HUES6 (cell line): ENCODE measurements around the gene NEURL3.

Source experiments
- H3K27ac ChIP-seq: 2 replicates; pipeline ENCODE4 v1.7.0; 2013; ENCODE audit warnings: low read depth, mild to moderate bottlenecking, low read length, inconsistent platforms
- H3K27me3 ChIP-seq: 2 replicates; pipeline ENCODE4 v1.6.1; 2013; ENCODE audit warnings: low read length; ENCODE audit not compliant: control insufficient read depth, insufficient read depth
- H3K36me3 ChIP-seq: 2 replicates; pipeline ENCODE4 v1.6.1; 2013; ENCODE audit warnings: low read length; ENCODE audit not compliant: control insufficient read depth, insufficient read depth
- H3K4me1 ChIP-seq: 2 replicates; pipeline ENCODE4 v1.6.1; 2013; ENCODE audit warnings: low read length; ENCODE audit not compliant: control insufficient read depth, insufficient read depth
- H3K4me3 ChIP-seq: 2 replicates; pipeline ENCODE4 v1.5.1; 2013; ENCODE audit warnings: low read depth, low read length
- H3K9ac ChIP-seq: one replicate; pipeline ENCODE4 v1.6.1; 2013; ENCODE audit warnings: mild to moderate bottlenecking, low read length
- H3K9me3 ChIP-seq: 2 replicates; pipeline ENCODE4 v1.6.1; 2013; ENCODE audit warnings: low read depth, low read length; ENCODE audit not compliant: control insufficient read depth, insufficient read depth

The NEURL3 gene

GRCh38 chr2:96548558-96549465, 43.7 kb upstream of the NEURL3 start:
- H3K27me3 ChIP-seq, result no peaks in the 10 kb centered on the region
- H3K9ac ChIP-seq, result no peak overlapping the region
- H3K4me3 ChIP-seq, result no peak overlapping the region
- peaks cover 7% of the 10 kb centered on the region for H3K4me1 ChIP-seq
- H3K36me3 ChIP-seq, result no peaks in the 10 kb centered on the region
- H3K9me3 ChIP-seq, result 0 out of 2 replicates have a peak, but pooled peaks cover 3% of the 10 kb centered on the region
- no peak overlapping the region for H3K27ac ChIP-seq

GRCh38 chr2:96547731-96548171, 42.6 kb upstream of the NEURL3 start:
- Histone ChIP-seq H3K9me3 (0 out of 2 replicates have a peak, but pooled peaks cover 3% of the 10 kb centered on the region), H3K9ac (no peak overlapping the region), H3K27ac (no peak overlapping the region), H3K27me3 (no peaks in the 10 kb centered on the region), H3K36me3 (no peaks in the 10 kb centered on the region), H3K4me3 (peak overlapping the region; percentile 12; the same call in 1 of the 2 replicates), H3K4me1 (peaks cover 7% of the 10 kb centered on the region)

GRCh38 chr2:96547203-96547641, 42.1 kb upstream of the NEURL3 start:
- no peak overlapping the region for H3K27ac ChIP-seq
- no peaks in the 10 kb centered on the region for H3K27me3 ChIP-seq
- peaks cover 7% of the 10 kb centered on the region for H3K4me1 ChIP-seq
- H3K4me3 ChIP-seq, result peak overlapping the region; percentile 12
- H3K36me3 ChIP-seq, result no peaks in the 10 kb centered on the region
- no peak overlapping the region for H3K9ac ChIP-seq
- H3K9me3 ChIP-seq, result 0 out of 2 replicates have a peak, but pooled peaks cover 3% of the 10 kb centered on the region

GRCh38 chr2:96546797-96547196, 41.6 kb upstream of the NEURL3 start:
- Histone ChIP-seq H3K9me3 (0 out of 2 replicates have a peak, but pooled peaks cover 3% of the 10 kb centered on the region), H3K4me3 (peak overlapping the region; percentile 12; the same call in 1 of the 2 replicates), H3K27ac (no peak overlapping the region), H3K4me1 (peaks cover 7% of the 10 kb centered on the region), H3K27me3 (no peaks in the 10 kb centered on the region), H3K36me3 (no peaks in the 10 kb centered on the region), H3K9ac (no peak overlapping the region)

GRCh38 chr2:96546321-96546720, 41.2 kb upstream of the NEURL3 start:
- H3K36me3 ChIP-seq, result no peaks in the 10 kb centered on the region
- H3K27ac ChIP-seq, result no peak overlapping the region
- H3K4me1 ChIP-seq, result peaks cover 7% of the 10 kb centered on the region
- H3K4me3 ChIP-seq, result no peak overlapping the region
- H3K9me3 ChIP-seq, result 0 out of 2 replicates have a peak, but pooled peaks cover 3% of the 10 kb centered on the region
- no peaks in the 10 kb centered on the region for H3K27me3 ChIP-seq
- no peak overlapping the region for H3K9ac ChIP-seq

GRCh38 chr2:96542357-96542977, 37.3 kb upstream of the NEURL3 start:
- H3K36me3 ChIP-seq, result no peaks in the 10 kb centered on the region
- peaks cover 24% of the 10 kb centered on the region for H3K4me1 ChIP-seq
- H3K9ac ChIP-seq, result no peak overlapping the region
- 0 out of 2 replicates have a peak, but pooled peaks cover 3% of the 10 kb centered on the region for H3K9me3 ChIP-seq
- no peak overlapping the region for H3K27ac ChIP-seq
- H3K4me3 ChIP-seq, result no peak overlapping the region
- H3K27me3 ChIP-seq, result peaks cover 19% of the 10 kb centered on the region

- H3K27me3 ChIP-seq, result peaks cover 26% of the 10 kb centered on the region
- H3K27ac ChIP-seq, result no peak overlapping the region
- H3K9ac ChIP-seq, result no peak overlapping the region
- 0 out of 2 replicates have a peak, but pooled peaks cover 3% of the 10 kb centered on the region for H3K9me3 ChIP-seq
- H3K36me3 ChIP-seq, result no peaks in the 10 kb centered on the region
- no peak overlapping the region for H3K4me3 ChIP-seq
- peaks cover 21% of the 10 kb centered on the region for H3K4me1 ChIP-seq
Measured at GRCh38 chr2:96541398-96542152, 36.4 kb upstream of the NEURL3 start.

GRCh38 chr2:96540136-96540535, 35.0 kb upstream of the NEURL3 start:
- Histone ChIP-seq H3K9ac (no peak overlapping the region), H3K4me3 (no peak overlapping the region), H3K36me3 (no peaks in the 10 kb centered on the region), H3K27ac (no peak overlapping the region), H3K9me3 (no peaks in the 10 kb centered on the region), H3K27me3 (peaks cover 26% of the 10 kb centered on the region), H3K4me1 (peaks cover 29% of the 10 kb centered on the region)

- Histone ChIP-seq H3K4me3 (peak overlapping the region; percentile 74), H3K27ac (no peak overlapping the region), H3K4me1 (peaks cover 29% of the 10 kb centered on the region)
Measured at GRCh38 chr2:96539215-96539920, 34.2 kb upstream of the NEURL3 start.

GRCh38 chr2:96538487-96539214, 33.5 kb upstream of the NEURL3 start:
- Histone ChIP-seq H3K9me3 (no peaks in the 10 kb centered on the region), H3K27me3 (peaks cover 26% of the 10 kb centered on the region), H3K27ac (no peak overlapping the region), H3K4me1 (peaks cover 29% of the 10 kb centered on the region), H3K9ac (peak overlapping the region; percentile 42), H3K4me3 (peak overlapping the region; percentile 74), H3K36me3 (no peaks in the 10 kb centered on the region)

More at GRCh38 chr2:96539215-96539920, 34.2 kb upstream of the NEURL3 start:
- Histone ChIP-seq H3K9me3 (no peaks in the 10 kb centered on the region), H3K36me3 (no peaks in the 10 kb centered on the region), H3K9ac (no peak overlapping the region), H3K27me3 (peaks cover 26% of the 10 kb centered on the region)
